ENCODE results near the gene PKM.
A peak's percentile ranks its signal among the peaks of the same experiment; 100 is the strongest.

Gene PKM

DNA sequence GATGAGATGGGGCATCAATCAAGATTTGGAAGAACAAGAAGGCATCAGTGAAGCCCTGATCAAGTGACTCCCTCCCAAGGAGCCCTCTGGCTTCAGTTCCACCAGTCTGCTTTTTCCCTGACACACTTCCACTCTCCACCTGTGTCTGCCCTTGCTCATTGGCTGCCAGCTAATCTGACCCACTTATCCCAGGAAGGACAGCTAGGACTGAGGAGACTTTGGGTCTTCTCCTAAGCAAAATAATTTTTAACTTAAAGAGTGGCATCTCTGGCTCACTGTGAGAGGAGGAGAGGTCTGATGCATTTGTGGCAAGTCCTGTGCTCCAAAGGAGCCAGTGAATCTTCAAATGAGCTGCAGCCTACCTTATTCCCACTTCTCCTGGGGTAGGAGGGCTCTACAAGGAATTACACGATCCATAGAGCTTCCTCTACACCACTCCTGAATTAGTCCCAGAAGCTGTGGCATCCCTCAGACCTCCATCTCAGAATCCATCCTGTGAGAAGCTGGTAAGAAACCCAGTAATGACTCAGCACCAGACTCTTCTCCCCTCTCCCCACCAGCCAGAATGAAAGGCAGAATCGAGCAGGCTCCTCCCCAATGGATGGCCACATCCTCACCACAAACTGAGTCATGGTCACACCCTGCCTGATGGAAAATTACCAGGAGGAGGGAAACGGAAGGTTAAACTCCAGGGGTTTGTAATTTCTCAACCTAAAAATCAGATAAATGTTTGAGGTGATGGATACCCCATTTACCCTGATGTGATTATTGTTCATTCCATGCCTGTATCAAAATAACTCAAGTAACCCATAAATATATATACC lies 6.3 kb upstream of the PKM start:
- peak overlapping the region in 1 of 7 experiments; percentile 2 for H3K4me3 ChIP-seq

GRCh38 chr15:72236381-72237003 lies 5.5 kb upstream of the PKM start:
- H3K27ac ChIP-seq = peak overlapping the region in 19 of 21 experiments; percentile 25 to 92 (median 77)
- H3K4me3 ChIP-seq = no peak overlapping the region

More for the DNA sequence above, 6.3 kb upstream of the PKM start:
- H3K27ac ChIP-seq = peak overlapping the region in 20 of 21 experiments; percentile 36 to 92 (median 77)

DNA sequence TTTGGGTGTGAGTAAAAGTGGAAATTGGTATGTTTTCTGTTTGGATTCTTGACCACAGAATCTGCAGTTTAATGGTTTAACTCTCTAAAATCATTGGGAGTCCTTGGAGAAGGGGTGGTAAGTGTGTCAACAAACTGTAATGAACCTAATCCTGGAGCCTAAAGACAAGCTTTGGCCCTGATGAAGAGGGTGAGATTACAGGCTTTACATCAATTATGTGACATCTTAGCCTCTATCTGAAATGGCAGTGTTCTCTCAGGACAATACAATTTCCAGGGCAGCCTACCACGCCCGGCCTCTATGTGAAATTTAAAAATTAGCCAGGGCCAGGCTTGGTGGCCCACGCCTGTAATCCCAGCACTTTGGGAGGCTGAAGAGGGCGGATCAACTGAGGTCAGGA lies 4.3 kb upstream of the PKM start:
- Histone ChIP-seq H3K4me3 (no peak overlapping the region), H3K27ac (peak overlapping the region in 1 of 21 experiments; percentile 12)

DNA sequence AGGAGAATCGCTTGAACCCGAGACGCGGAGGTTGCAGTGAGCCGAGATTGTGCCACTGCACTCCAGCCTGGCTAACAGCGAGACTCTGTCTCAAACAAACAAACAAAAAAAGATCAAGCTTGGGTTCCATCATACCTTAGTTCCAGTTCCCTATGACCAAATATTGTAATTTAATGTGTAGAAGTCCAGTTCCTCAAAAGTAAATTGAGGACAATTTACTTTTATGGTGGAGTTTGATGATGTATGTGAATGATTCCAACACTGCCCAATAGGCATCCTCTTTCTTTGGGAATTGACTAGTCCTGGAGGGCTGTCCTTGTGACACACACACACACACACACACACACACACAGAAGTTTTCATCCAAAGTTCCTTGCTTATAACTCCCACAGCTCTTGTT lies 2.8 kb upstream of the PKM start:
- peak overlapping the region in 1 of 21 experiments; percentile 15 for H3K27ac ChIP-seq
- no peak overlapping the region for H3K4me3 ChIP-seq

- H3K4me3 ChIP-seq = peak overlapping the region; percentile 66 to 96 (median 76)
- H3K27ac ChIP-seq = peak overlapping the region; percentile 78 to 99 (median 96)
Measured at GRCh38 chr15:72231833-72232478, 966 bp upstream of the PKM start.

- H3K27ac ChIP-seq = peak overlapping the region; percentile 87 to 99 (median 96)
Measured at GRCh38 chr15:72230197-72231065, 559 bp downstream of the PKM start.

GRCh38 chr15:72229947-72230196 lies 1.1 kb downstream of the PKM start:
- peak overlapping the region; percentile 66 to 96 (median 76) for H3K4me3 ChIP-seq
- H3K27ac ChIP-seq = peak overlapping the region; percentile 87 to 99 (median 96)

More at GRCh38 chr15:72230197-72231065, 559 bp downstream of the PKM start:
- H3K4me3 ChIP-seq = peak overlapping the region; percentile 66 to 96 (median 76)

- Histone ChIP-seq H3K27ac (peak overlapping the region; percentile 87 to 99 (median 96)), H3K4me3 (peak overlapping the region; percentile 66 to 96 (median 76))
Measured at GRCh38 chr15:72229076-72229946, 1.7 kb downstream of the PKM start.

DNA sequence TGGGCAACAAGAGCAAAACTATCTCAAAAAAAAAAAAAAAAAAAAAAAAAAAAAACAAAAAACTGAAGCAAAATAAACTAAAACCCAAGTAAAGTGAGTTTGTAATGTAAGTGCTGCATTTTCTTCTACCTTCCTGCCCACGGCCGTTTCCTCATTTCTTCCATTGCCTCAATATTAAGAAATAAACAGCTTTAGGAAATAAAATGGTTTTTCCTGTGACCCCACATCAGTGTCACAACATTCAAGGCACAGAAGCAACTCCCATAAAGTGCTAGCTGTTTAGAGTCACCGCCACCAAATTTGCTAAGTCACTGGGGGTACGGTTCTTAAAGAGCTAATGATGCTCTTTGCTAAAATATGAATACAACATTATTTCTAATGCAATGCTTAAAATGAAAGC lies 3.3 kb downstream of the PKM start:
- Histone ChIP-seq H3K4me3 (peak overlapping the region; percentile 66 to 96 (median 76)), H3K27ac (peak overlapping the region in 19 of 21 experiments; percentile 87 to 99 (median 97))

GRCh38 chr15:72227192-72227586 lies 3.8 kb downstream of the PKM start:
- peak overlapping the region in 5 of 7 experiments; percentile 66 to 96 (median 75) for H3K4me3 ChIP-seq
- H3K27ac ChIP-seq = peak overlapping the region in 20 of 21 experiments; percentile 25 to 99 (median 96)

- peak overlapping the region in 12 of 21 experiments; percentile 2 to 77 (median 58) for H3K27ac ChIP-seq
- no peak overlapping the region for H3K4me3 ChIP-seq
Measured at GRCh38 chr15:72223278-72223677, 7.7 kb downstream of the PKM start.

GRCh38 chr15:72222393-72222792 lies 8.6 kb downstream of the PKM start:
- Histone ChIP-seq H3K27ac (peak overlapping the region in 19 of 21 experiments; percentile 33 to 77 (median 64)), H3K4me3 (no peak overlapping the region)

DNA sequence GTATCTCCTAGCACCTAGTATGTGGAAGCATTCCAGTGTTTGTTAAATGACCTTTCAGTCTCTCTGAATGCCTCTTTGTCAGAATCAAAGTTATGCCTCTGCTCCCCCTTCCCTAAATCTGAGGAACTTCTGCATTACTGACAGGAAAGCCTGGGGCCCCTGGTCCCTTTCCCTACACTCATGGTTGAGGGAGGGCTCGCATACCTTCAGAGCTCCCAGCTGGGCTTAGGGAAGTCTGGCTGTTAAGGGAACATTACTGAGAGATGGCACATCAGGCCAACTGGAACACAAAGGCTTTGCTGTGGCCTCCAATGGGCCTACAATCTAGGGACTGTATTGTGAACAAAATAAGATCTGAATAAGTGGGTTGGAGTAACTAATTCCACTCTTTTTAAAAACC lies 10.3 kb downstream of the PKM start:
- Histone ChIP-seq H3K4me3 (no peak overlapping the region), H3K27ac (peak overlapping the region in 9 of 21 experiments; percentile 1 to 70 (median 38))

GRCh38 chr15:72217216-72217615 lies 13.8 kb downstream of the PKM start:
- no peak overlapping the region for H3K4me3 ChIP-seq
- H3K27ac ChIP-seq = peak overlapping the region in 2 of 21 experiments; percentile 6 to 44

DNA sequence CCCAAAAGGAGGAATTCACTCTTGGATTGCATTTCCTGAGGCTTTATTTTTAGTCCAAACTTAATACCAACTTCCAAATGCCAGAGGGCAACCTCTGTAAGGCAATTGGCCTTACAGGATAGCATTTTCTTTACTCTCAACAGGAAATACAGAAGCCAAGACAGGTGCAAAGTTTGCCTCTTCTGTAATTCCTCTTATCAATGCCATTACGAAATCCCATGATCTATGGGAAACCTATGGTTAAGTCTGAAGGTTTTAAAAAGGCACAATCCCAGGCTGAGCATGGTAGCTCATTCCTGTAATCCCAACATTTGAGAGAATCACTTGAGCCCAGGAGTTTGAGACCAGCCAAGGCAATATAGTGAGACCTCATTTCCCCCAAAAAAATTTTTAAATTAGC lies 14.9 kb downstream of the PKM start:
- H3K4me3 ChIP-seq = no peak overlapping the region
- H3K27ac ChIP-seq = peak overlapping the region in 1 of 21 experiments; percentile 6

DNA sequence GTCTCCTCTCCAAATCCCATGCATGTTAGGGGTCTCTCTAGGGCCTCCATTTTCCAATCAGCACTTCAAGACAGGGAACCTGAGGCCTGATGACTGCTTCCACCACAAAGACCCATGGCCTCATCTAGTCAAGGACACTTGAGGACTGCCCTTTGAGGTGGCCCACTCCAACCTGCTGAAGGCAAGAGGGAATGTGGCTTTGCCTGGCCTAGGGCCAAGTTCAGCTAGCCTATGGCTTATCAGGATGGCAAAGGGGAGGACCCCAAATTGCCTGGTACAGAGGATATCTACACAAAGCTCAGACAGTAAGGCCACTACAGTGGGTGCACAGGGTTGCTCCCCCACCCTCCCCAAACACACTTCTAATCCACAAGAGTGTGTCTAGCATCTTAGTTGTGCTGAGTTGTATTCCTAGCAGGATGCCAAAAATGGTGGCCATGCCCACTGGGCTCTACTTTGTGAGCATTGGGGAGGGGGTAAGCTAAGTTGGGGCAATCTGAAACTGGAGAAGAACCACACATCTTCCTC lies 23.4 kb downstream of the PKM start:
- Histone ChIP-seq H3K4me3 (no peak overlapping the region), H3K27ac (no peak overlapping the region)

DNA sequence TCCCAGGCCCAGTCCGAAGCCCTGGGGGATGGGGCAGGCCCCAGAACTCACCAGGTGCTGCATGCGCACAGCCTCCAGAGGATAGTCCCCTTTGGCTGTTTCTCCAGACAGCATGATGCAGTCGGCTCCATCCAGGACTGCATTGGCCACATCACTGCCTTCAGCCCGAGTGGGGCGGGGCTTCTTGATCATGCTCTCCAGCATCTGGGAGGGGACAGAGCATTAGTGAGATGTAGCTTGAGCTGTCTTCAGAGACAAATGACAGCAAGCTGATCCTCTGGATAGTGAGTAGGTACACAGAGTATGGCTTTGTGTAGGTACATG lies 24.4 kb downstream of the PKM start:
- Histone ChIP-seq H3K4me3 (no peak overlapping the region), H3K27ac (no peak overlapping the region)

- Histone ChIP-seq H3K4me3 (no peak overlapping the region), H3K27ac (peak overlapping the region in 1 of 21 experiments; percentile 30)
Measured at GRCh38 chr15:72205896-72206676, 24.9 kb downstream of the PKM start.

All from skin epidermis (tissue), 12 donors.